ENCODE results near the gene SPAG9.

- no peak for TF ChIP-seq SAP30 (IDR thresholded peaks at IDR 0.05; ENCODE audit: insufficient read depth, insufficient replicate concordance, low read length)
- TF ChIP-seq BACH1 (IDR thresholded peaks at IDR 0.05; ENCODE audit: low read length) = no peak
- no peak for TF ChIP-seq CTCF (IDR thresholded peaks at IDR 0.05; ENCODE audit: control extremely low read depth in 1 of 3, insufficient read depth in 1 of 3, low read depth in 1 of 3, low read length in 3 of 3)
- TF ChIP-seq SIN3A (conservative IDR thresholded peaks at IDR 0.05 in 1 of 2, IDR thresholded peaks at IDR 0.05 in 1 of 2; ENCODE audit: low read depth in 1 of 2, low read length in 2 of 2) = no peak
- no peak for TF ChIP-seq BCL11A (IDR thresholded peaks at IDR 0.05; ENCODE audit: low read depth in 2 of 2, low read length in 2 of 2)
- no peak for TF ChIP-seq SIX5 (IDR thresholded peaks at IDR 0.05; ENCODE audit: low read depth, low read length)
- no peak for TF ChIP-seq ATF2 (IDR thresholded peaks at IDR 0.05; ENCODE audit: low read length)
- no peak for TF ChIP-seq RFX5 (IDR thresholded peaks at IDR 0.05; ENCODE audit: borderline replicate concordance, low read depth, low read length)
- TF ChIP-seq RAD21 (IDR thresholded peaks at IDR 0.05 in 1 of 2, conservative IDR thresholded peaks at IDR 0.05 in 1 of 2; ENCODE audit: low read depth in 2 of 2, low read length in 2 of 2) = no peak
- no peak for TF ChIP-seq NANOG (IDR thresholded peaks at IDR 0.05; ENCODE audit: insufficient read depth, low read depth, low read length, poor library complexity, severe bottlenecking)
- no peak for TF ChIP-seq POLR2A (IDR thresholded peaks at IDR 0.05; ENCODE audit: control extremely low read depth in 1 of 2, low read depth in 2 of 2, low read length in 2 of 2)
- TF ChIP-seq ZNF274 (IDR thresholded peaks at IDR 0.05; ENCODE audit: borderline replicate concordance, extremely low read depth, low read length) = no peak
Measured at GRCh38 chr17:51149163-51149562, 28.5 kb upstream of the SPAG9 start.

Measured in H1 (cell line).